ENCODE data around the gene IFT57. TPM values are rescaled to one million over a fixed set of nuclear protein-coding genes. Genes with fewer than 3 reads are reported as not detected.

IFT57 gene
- total and polyA plus RNA-seq, 2 experiments from 2014 or later = 28.6 to 49.0 TPM

- H3K4me2 ChIP-seq = no peak overlapping the region
- no peak for DNase-seq (ENCODE audit: low spot score)
- H3K27ac ChIP-seq (ENCODE audit: low read depth) = no peak overlapping the region
- no peak overlapping the region for H3K4me3 ChIP-seq
- no peak overlapping the region for H2AFZ ChIP-seq
- no peaks in the 10 kb centered on the region for H4K20me1 ChIP-seq (replicated peaks; ENCODE audit: insufficient read depth)
- no peaks in the 10 kb centered on the region for H3K79me2 ChIP-seq (replicated peaks; ENCODE audit: insufficient read depth)
- Mint-ChIP-seq H3K27ac (no peak overlapping the region), H3K4me3 (no peak overlapping the region), H3K36me3 (ENCODE audit: low read depth) (no peaks in the 10 kb centered on the region), H3K4me1 (no peaks in the 10 kb centered on the region), H3K27me3 (ENCODE audit: insufficient read depth, low read depth, poor library complexity) (no peaks in the 10 kb centered on the region), H3K9me3 (no peaks in the 10 kb centered on the region)
- H3K36me3 ChIP-seq (ENCODE audit: insufficient read depth) = no peaks in the 10 kb centered on the region
- no peaks in the 10 kb centered on the region for H3K4me1 ChIP-seq (ENCODE audit: insufficient read depth)
- H3K27me3 ChIP-seq (ENCODE audit: insufficient read depth) = no peaks in the 10 kb centered on the region
- TF ChIP-seq POLR2AphosphoS5 (IDR thresholded peaks at IDR 0.05; ENCODE audit: low read depth) = no peak
- no peak for TF ChIP-seq JUNB (IDR thresholded peaks at IDR 0.05; ENCODE audit: unreplicated experiment)
- no peak for TF ChIP-seq EZH2phosphoT487 (IDR thresholded peaks at IDR 0.05; ENCODE audit: unreplicated experiment)
- no peak for TF ChIP-seq NANOG (IDR thresholded peaks at IDR 0.05; ENCODE audit: borderline replicate concordance)
- TF ChIP-seq EZH2 (IDR thresholded peaks at IDR 0.05; ENCODE audit: low read depth, unreplicated experiment) = no peak
- no peak for TF ChIP-seq CREB1 (CRISPR knock-in tag; IDR thresholded peaks at IDR 0.05; ENCODE audit: low read depth)
- TF ChIP-seq, protein P1, sequence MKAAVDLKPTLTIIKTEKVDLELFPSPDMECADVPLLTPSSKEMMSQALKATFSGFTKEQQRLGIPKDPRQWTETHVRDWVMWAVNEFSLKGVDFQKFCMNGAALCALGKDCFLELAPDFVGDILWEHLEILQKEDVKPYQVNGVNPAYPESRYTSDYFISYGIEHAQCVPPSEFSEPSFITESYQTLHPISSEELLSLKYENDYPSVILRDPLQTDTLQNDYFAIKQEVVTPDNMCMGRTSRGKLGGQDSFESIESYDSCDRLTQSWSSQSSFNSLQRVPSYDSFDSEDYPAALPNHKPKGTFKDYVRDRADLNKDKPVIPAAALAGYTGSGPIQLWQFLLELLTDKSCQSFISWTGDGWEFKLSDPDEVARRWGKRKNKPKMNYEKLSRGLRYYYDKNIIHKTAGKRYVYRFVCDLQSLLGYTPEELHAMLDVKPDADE (IDR thresholded peaks at IDR 0.05) = no peak
- TF ChIP-seq, protein P2, sequence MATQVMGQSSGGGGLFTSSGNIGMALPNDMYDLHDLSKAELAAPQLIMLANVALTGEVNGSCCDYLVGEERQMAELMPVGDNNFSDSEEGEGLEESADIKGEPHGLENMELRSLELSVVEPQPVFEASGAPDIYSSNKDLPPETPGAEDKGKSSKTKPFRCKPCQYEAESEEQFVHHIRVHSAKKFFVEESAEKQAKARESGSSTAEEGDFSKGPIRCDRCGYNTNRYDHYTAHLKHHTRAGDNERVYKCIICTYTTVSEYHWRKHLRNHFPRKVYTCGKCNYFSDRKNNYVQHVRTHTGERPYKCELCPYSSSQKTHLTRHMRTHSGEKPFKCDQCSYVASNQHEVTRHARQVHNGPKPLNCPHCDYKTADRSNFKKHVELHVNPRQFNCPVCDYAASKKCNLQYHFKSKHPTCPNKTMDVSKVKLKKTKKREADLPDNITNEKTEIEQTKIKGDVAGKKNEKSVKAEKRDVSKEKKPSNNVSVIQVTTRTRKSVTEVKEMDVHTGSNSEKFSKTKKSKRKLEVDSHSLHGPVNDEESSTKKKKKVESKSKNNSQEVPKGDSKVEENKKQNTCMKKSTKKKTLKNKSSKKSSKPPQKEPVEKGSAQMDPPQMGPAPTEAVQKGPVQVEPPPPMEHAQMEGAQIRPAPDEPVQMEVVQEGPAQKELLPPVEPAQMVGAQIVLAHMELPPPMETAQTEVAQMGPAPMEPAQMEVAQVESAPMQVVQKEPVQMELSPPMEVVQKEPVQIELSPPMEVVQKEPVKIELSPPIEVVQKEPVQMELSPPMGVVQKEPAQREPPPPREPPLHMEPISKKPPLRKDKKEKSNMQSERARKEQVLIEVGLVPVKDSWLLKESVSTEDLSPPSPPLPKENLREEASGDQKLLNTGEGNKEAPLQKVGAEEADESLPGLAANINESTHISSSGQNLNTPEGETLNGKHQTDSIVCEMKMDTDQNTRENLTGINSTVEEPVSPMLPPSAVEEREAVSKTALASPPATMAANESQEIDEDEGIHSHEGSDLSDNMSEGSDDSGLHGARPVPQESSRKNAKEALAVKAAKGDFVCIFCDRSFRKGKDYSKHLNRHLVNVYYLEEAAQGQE (IDR thresholded peaks at IDR 0.05; ENCODE audit: unreplicated experiment) = no peak
- TF ChIP-seq, protein P3, sequence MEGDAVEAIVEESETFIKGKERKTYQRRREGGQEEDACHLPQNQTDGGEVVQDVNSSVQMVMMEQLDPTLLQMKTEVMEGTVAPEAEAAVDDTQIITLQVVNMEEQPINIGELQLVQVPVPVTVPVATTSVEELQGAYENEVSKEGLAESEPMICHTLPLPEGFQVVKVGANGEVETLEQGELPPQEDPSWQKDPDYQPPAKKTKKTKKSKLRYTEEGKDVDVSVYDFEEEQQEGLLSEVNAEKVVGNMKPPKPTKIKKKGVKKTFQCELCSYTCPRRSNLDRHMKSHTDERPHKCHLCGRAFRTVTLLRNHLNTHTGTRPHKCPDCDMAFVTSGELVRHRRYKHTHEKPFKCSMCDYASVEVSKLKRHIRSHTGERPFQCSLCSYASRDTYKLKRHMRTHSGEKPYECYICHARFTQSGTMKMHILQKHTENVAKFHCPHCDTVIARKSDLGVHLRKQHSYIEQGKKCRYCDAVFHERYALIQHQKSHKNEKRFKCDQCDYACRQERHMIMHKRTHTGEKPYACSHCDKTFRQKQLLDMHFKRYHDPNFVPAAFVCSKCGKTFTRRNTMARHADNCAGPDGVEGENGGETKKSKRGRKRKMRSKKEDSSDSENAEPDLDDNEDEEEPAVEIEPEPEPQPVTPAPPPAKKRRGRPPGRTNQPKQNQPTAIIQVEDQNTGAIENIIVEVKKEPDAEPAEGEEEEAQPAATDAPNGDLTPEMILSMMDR (conservative IDR thresholded peaks at IDR 0.05; ENCODE audit: low read depth in 2 of 2) = no peak
- TF ChIP-seq STAT1 (IDR thresholded peaks at IDR 0.05; ENCODE audit: unreplicated experiment) = no peak
- no peak for TF ChIP-seq ZNF462 (CRISPR knock-in tag; IDR thresholded peaks at IDR 0.05)
- TF ChIP-seq ZNF331 (CRISPR knock-in tag; IDR thresholded peaks at IDR 0.05; ENCODE audit: low read depth) = no peak
- no peak for TF ChIP-seq ZNF114 (CRISPR knock-in tag; IDR thresholded peaks at IDR 0.05)
- H3K9me2 ChIP-seq (ENCODE audit: insufficient read depth) = no peaks in the 10 kb centered on the region
- H3F3A ChIP-seq (replicated peaks; ENCODE audit: low read depth) = no peaks in the 10 kb centered on the region
- no peak for ATAC-seq
These were observed 13.1 kb upstream of the IFT57 start for GRCh38 chr3:108235290-108235689.

Measured in GM23338 (cell line).